NCI-H526 (cell line): ENCODE data around the gene HS1BP3.

Experiments
- DNase-seq, 2 experiments: peaks; one replicate each; lab custom pipeline; 2025; lab: John Stamatoyannopoulos, UW

The HS1BP3 gene, protein sequence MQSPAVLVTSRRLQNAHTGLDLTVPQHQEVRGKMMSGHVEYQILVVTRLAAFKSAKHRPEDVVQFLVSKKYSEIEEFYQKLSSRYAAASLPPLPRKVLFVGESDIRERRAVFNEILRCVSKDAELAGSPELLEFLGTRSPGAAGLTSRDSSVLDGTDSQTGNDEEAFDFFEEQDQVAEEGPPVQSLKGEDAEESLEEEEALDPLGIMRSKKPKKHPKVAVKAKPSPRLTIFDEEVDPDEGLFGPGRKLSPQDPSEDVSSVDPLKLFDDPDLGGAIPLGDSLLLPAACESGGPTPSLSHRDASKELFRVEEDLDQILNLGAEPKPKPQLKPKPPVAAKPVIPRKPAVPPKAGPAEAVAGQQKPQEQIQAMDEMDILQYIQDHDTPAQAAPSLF

GRCh38 chr2:20650877-20651730 lies at the start of gene HS1BP3:
HS1BP3 (minus strand) TSS chr2:20651098; CDS start chr2:20651063, 35 bp downstream.
- DNase-seq: peak in 1 of 2 experiments; percentile 87

DNA sequence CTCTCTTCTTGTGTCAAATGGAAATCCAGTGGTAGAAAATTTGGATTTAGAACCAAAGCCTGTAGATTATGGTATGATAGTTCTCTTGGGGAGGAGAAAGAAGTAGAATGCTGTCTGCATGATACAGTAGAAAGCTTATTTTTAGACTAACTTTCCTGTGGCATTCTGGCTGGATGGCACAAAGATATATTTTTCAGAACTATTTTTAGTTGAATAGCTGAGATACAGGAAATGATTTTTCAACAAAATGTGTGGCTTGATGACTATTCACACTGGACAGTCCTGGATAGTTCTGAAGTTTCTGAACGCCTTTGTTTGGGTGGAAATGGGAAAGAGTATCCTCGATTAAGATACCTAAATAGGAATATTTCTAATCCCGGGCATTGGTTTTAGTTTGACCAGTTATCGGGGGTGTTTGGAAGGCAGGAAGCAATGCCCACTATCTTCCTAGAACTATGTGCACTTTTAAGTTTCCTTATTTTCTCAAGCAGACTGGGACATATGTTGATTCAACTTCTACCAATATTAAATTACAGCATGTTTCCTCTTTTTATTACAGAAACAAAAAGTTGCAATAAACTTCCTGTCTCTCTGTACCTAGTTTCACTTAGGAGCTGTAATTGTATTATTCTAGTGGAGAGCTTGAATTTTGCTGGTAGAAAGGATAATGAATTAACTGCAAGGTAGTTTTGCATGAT lies 48.2 kb upstream of the HS1BP3 start:
- no peak for DNase-seq

- DNase-seq: no peak
Observed at GRCh38 chr2:20697322-20697934, 46.5 kb upstream of the HS1BP3 start.

DNA sequence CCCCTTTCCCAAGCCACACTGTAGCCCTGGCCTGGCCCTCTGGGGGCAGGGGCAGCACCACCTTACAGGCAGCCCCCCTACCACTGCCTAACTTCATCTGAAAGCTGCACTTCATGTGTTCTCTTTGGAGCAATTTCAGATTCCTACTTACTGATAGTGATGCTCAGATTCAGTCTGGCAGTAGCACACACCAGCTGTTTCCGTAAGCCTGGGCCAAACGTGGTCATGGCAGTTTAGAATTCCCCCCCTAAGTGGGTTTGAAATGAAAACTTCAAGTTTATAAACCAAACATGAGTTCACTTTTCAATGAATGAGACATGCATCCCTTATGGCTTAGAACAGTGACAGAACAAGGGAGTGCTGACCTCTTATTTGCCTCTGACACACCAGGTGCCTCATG lies 45.5 kb upstream of the HS1BP3 start:
- no peak for DNase-seq

GRCh38 chr2:20693317-20693716 lies 42.4 kb upstream of the HS1BP3 start:
- no peak for DNase-seq

GRCh38 chr2:20692081-20692480 lies 41.2 kb upstream of the HS1BP3 start:
- no peak for DNase-seq

GRCh38 chr2:20691076-20691734 lies 40.3 kb upstream of the HS1BP3 start:
- DNase-seq: no peak

GRCh38 chr2:20689428-20690264 lies 38.7 kb upstream of the HS1BP3 start:
- no peak for DNase-seq

GRCh38 chr2:20687260-20687832 lies 36.4 kb upstream of the HS1BP3 start:
- no peak for DNase-seq

DNA sequence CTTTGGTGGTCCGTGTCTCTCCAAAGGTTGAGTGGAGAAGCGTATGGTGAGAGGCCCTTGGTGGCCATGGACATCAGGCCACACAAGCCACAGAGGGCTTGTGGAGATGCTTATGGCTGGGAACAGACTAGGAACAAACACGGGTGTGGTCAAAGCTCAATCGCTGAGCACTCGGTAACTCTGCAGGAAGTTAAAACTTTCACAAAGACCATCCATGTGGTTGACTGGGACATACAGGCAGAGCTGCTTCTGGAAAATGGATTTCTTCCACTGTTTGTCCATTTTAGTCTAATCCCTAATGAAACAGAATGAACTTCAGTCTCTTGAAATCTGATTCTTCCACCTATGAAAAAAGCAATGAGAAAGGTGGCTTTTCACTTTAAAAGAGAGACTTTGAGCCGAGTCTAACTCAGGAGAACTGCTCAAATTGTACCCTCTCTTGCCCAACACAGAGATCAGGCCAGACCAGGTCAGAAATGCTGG lies 33.7 kb upstream of the HS1BP3 start:
- DNase-seq: no peak

DNA sequence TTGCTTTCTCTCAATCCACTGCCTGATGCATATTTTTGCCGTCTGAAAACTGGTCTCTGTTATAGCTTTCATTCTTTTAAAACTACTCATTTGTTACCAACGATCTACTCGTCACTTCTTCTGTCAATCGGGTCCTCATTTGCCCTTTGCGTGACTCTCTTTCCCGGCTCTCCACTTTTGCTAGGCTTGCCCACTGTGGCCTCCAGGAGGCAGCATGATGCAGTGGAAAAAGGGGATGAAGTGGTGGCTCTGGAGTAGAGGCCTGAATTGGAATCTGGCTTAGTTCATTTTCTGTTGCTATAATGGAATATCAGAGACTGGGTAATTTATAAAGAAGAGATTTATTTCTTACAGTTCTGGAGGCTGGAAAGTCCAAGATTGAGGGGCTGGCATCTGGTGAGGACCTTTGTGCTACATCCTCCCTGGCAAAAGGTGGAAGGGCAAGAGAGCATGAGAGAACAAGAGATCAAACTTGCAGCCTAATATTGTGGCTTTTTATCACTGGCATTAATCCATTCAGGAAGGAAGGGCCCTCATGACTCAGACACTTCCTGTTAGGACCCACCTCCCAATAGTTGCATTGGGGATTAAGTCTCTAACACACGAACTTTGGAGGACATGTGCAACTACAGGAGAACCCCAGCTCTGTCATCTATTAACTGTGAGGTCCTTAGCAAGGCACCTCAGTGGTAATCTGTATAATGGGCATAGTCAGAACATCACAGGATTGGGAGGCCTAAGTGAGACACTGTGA lies 31.4 kb upstream of the HS1BP3 start:
- DNase-seq: peak in 1 of 2 experiments; percentile 38

DNA sequence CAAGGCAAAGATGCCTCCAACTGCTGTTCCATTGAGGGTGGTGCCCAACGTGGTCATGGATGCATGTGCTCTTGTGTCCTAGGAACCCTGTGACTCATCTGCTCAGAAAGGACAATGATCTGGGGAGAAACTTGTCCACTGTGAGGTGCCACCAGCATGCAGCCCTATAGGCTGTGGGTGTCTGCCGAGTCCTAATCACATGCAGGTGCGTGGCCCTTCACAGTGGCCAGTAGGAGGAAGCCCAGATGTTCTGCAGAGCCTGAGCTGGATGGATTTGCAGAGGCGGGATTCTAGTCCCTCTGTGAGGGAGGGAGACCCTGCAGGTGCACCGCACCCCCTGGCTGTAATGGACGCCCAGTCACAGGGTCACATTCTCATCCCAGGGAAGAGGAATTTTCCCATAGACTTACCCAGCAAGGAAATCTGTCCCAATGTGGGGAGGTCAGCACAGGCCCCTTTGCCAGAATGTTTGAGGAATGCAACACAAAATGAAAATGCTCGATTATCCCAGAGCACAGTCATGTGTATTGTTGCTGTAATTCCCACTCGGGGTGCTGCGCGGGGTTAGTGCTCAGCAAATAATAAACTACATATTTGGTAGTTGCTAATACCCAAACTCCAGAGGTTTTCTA lies 30.0 kb upstream of the HS1BP3 start:
- no peak for DNase-seq

- peak in 1 of 2 experiments; percentile 43 for DNase-seq
Observed at GRCh38 chr2:20678780-20679179, 27.9 kb upstream of the HS1BP3 start.

DNA sequence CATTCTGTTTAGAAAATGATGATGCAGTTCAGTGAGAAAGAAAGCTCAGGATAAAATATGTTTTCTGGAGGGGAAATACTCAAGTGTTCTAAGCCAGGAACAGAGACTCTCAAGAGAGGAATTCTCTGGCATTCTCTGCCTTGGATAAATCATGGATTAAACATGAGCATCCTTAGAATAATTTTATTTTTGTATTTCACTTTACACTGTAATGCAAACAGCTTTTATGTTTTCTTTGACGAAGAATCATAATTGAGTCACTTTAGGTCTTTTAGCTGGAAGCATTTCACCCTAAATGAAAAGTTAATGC lies 27.1 kb upstream of the HS1BP3 start:
- no peak for DNase-seq

DNA sequence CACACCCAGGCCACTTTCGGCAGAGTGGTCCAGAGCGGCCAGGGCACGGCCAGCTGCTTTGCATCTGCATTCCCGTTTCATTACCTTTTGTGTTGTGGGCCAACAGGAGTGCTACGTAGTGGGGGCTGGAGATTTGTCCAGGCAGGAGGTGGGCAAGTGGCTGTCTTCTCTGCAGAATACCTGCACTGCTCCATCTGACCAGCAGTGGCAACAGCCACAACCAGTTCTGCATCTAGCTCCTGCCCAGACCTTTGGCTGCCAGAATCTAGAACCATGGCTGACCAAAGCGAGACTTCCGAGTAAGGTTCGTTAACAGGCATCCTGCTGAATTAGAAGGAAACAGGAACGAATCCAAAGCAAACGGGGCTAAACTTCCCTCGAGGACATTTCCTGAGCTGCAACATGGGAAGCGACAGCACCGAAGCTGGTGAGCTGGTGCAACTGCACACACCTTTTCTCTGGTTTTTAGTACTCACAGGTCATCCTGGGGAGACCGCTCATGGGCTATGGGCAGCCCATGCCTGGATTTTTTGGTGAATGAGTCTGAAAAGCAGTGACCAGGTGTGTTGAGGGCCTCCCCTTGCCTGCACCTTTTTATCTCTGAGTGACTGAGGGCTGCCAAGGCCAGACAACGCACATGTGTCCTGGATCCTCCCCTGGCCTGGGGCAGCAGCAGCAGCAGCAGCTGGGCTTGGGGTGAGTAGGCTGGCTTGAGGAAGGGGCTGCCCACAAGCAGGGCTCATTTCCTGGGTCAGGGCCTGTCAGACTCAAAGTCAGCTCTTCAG lies 26.6 kb upstream of the HS1BP3 start:
- no peak for DNase-seq

- DNase-seq: no peak
Observed at GRCh38 chr2:20676353-20677215, 25.7 kb upstream of the HS1BP3 start.

- peak in 1 of 2 experiments; percentile 57 for DNase-seq
Observed at GRCh38 chr2:20675701-20676352, 24.9 kb upstream of the HS1BP3 start.
